WTC11 (cell line): ENCODE measurements around the gene FOCAD.

Experiments used
- CBFB ChIP-seq: sonication (generic); formaldehyde crosslinking; IDR thresholded peaks from 2 replicates; pipeline ENCODE4 v1.8.1; 2022; ENCODE audit warnings: mild to moderate bottlenecking, low read depth, missing genetic modification reagents
- USF1 ChIP-seq: sonication (generic); formaldehyde crosslinking; IDR thresholded peaks from 2 replicates; pipeline ENCODE4 v1.8.0; 2022; ENCODE audit warnings: mild to moderate bottlenecking, missing genetic modification reagents
- ZNF396 ChIP-seq: fragments of 250-450 bp; sonication (Bioruptor Pico); IDR thresholded peaks from 2 replicates; pipeline ENCODE4 v1.8.0; 2021; ENCODE audit warnings: mild to moderate bottlenecking, moderate library complexity, borderline replicate concordance
- TF ChIP-seq, protein P1 (sequence below): fragments of 200-600 bp; IDR thresholded peaks from 2 replicates; pipeline ENCODE4 v1.8.0; 2022; ENCODE audit warnings: antibody characterized with exemption

DNA sequence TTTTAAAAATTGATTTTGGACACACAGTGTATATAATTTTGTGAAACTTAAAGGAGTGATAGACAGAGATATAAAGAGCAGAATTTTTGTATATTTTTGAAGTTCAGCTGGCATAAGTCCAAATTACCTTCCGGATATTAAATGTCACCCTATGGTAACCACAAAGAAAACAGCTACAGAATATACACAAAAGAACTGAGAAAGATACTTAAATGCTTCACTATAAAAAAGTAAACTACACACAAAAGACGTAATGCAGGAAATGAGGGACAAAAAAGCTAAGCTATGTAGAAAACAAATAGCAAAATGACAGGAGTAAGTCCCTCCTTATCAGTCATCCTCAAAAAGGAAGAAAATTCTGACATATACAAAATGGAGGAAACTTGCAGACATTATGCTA, 318.0 kb downstream of the FOCAD start:
- TF ChIP-seq CBFB (CRISPR knock-in tag), result no peak
- TF ChIP-seq USF1 (CRISPR knock-in tag), result no peak
- TF ChIP-seq, protein P1, sequence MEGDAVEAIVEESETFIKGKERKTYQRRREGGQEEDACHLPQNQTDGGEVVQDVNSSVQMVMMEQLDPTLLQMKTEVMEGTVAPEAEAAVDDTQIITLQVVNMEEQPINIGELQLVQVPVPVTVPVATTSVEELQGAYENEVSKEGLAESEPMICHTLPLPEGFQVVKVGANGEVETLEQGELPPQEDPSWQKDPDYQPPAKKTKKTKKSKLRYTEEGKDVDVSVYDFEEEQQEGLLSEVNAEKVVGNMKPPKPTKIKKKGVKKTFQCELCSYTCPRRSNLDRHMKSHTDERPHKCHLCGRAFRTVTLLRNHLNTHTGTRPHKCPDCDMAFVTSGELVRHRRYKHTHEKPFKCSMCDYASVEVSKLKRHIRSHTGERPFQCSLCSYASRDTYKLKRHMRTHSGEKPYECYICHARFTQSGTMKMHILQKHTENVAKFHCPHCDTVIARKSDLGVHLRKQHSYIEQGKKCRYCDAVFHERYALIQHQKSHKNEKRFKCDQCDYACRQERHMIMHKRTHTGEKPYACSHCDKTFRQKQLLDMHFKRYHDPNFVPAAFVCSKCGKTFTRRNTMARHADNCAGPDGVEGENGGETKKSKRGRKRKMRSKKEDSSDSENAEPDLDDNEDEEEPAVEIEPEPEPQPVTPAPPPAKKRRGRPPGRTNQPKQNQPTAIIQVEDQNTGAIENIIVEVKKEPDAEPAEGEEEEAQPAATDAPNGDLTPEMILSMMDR, result no peak
- no peak for TF ChIP-seq ZNF396 (CRISPR knock-in tag)
